HG02610 (cell line): ENCODE results near the gene RFNG.
A peak's percentile ranks its signal among the peaks of the same experiment; 100 is the strongest.

Experiments used
- ATAC-seq: cut with Tn5 transposase; IDR thresholded peaks from one replicate; pipeline ENCODE4 v1.9.1; 2021; ENCODE audit warnings: mild to moderate bottlenecking, moderate library complexity; ENCODE audit not compliant: unreplicated experiment

RFNG gene

GRCh38 chr17:82029990-82030469 lies 21.6 kb downstream of the RFNG start:
- ATAC-seq: no peak

GRCh38 chr17:82029391-82029790 lies 22.2 kb downstream of the RFNG start:
- ATAC-seq: no peak

- no peak for ATAC-seq
Measured at GRCh38 chr17:82028966-82029365, 22.6 kb downstream of the RFNG start.

- ATAC-seq: no peak
Measured at GRCh38 chr17:82028246-82028645, 23.4 kb downstream of the RFNG start.

GRCh38 chr17:82025401-82026107 lies 26.1 kb downstream of the RFNG start:
- ATAC-seq: no peak

- no peak for ATAC-seq
Measured at GRCh38 chr17:82024859-82025258, 26.8 kb downstream of the RFNG start.

- ATAC-seq: no peak
Measured at GRCh38 chr17:82023447-82024241, 28.0 kb downstream of the RFNG start.

- ATAC-seq: peak; percentile 89
Measured at GRCh38 chr17:82022981-82023446, 28.6 kb downstream of the RFNG start, which contains the start of gene LRRC45. LRRC45 (plus strand) TSS chr17:82023305; CDS start chr17:82023644, 339 bp downstream.

- ATAC-seq: no peak
Measured at GRCh38 chr17:82022310-82022980, 29.2 kb downstream of the RFNG start, which contains the start of gene CENPX. CENPX (minus strand) TSS chr17:82022878; CDS start chr17:82022861, 17 bp downstream.

- ATAC-seq: no peak
Measured at GRCh38 chr17:82021900-82022309, 29.7 kb downstream of the RFNG start.

GRCh38 chr17:82021107-82021899 lies 30.3 kb downstream of the RFNG start:
- no peak for ATAC-seq

GRCh38 chr17:82020572-82021106 lies 31.0 kb downstream of the RFNG start:
- ATAC-seq: no peak

GRCh38 chr17:82019690-82020571 lies 31.7 kb downstream of the RFNG start:
- ATAC-seq: no peak

GRCh38 chr17:82018989-82019689 lies 32.5 kb downstream of the RFNG start:
- ATAC-seq: no peak

GRCh38 chr17:82018152-82018988 lies 33.2 kb downstream of the RFNG start:
- no peak for ATAC-seq

GRCh38 chr17:82017612-82018151 lies 33.9 kb downstream of the RFNG start:
- no peak for ATAC-seq

GRCh38 chr17:82016875-82017459 lies 34.6 kb downstream of the RFNG start:
- ATAC-seq: no peak
